Stomach (tissue), 9 donors: Measurements from ENCODE around the gene AAMP. TPM values are rescaled to one million over a fixed set of nuclear protein-coding genes. Genes with fewer than 3 reads are reported as not detected.

ENCODE experiments used
- DNase-seq, 2 donors: peaks; one replicate each; pipeline versions ENCODE4 v3.0.0 to v3.0.0-alpha.2; 2013 to 2019
- H3K27ac ChIP-seq, 5 donors: fragments of 200-600 bp in 4 of 5; sonication (generic) in 4 of 5; one replicate each; pipeline ENCODE4 v1.5.1; 2013 to 2019; ENCODE audit warnings: mild to moderate bottlenecking in 1 of 5, moderate library complexity in 1 of 5
- H3K27me3 ChIP-seq, 3 donors: fragments of 200-600 bp; sonication (generic); one replicate each; pipeline ENCODE4 v1.5.1; 2017 to 2019; ENCODE audit warnings: mixed run types in 1 of 3
- H3K36me3 ChIP-seq, 4 donors: fragments of 200-600 bp; sonication (generic); 1 replicate in 3 of 4; 2 replicates in 1 of 4; pipeline ENCODE4 v1.5.1; 2016 to 2019
- H3K4me1 ChIP-seq, 4 donors: fragments of 200-600 bp; sonication (generic); one replicate each; pipeline ENCODE4 v1.5.1; 2016 to 2019
- H3K4me3 ChIP-seq, 4 donors: fragments of 200-600 bp; sonication (generic) in 3 of 4; one replicate each; pipeline ENCODE4 v1.5.1; 2016 to 2019; ENCODE audit warnings: mild to moderate bottlenecking in 1 of 4
- H3K9me3 ChIP-seq, 4 donors: fragments of 200-600 bp; sonication (generic); one replicate each; pipeline ENCODE4 v1.5.1; 2016 to 2019
- CTCF ChIP-seq, 7 experiments: fragments of 450-650 bp in 4 of 7; fragments of 200-600 bp in 3 of 7; sonication (generic) in 3 of 7; IDR thresholded peaks; one replicate each; pipeline ENCODE4 v1.5.1; 2016 to 2019; ENCODE audit warnings: antibody characterized with exemption in 7 of 7, control low read depth in 2 of 7, mild to moderate bottlenecking in 1 of 7
- EP300 ChIP-seq: sonication (generic); formaldehyde crosslinking; IDR thresholded peaks from one replicate; pipeline ENCODE4 v1.6.1; 2017; ENCODE audit warnings: antibody characterized with exemption
- POLR2A ChIP-seq, 4 donors: fragments of 450-650 bp; IDR thresholded peaks; one replicate each; pipeline ENCODE4 v1.6.1; 2016; ENCODE audit warnings: antibody characterized with exemption in 4 of 4, control low read depth in 2 of 4, mild to moderate bottlenecking in 1 of 4, moderate library complexity in 1 of 4
- POLR2AphosphoS5 ChIP-seq, 3 donors: sonication (generic); formaldehyde crosslinking; IDR thresholded peaks; one replicate each; pipeline ENCODE4 v1.6.1; 2016; ENCODE audit warnings: antibody characterized with exemption in 3 of 3
- WGBS, 5 donors: extraction: QIAGEN DNeasy Blood & Tissue Kit in 3 of 5; methylation state at CpG; one replicate each; pipeline versions ENCODE4 v1.1.5 to v1.1.7; 2013 to 2018; 5-methylcytosine and 5-hydroxymethylcytosine counted together
- intact Hi-C: fragments of 100-400 bp; cut with DNase I; formaldehyde crosslinking; loops from one replicate; pipeline ENCODE4 v1.15.1; 2023; ENCODE audit warnings: low total_unique reads
- polyA plus RNA-seq, 3 donors: library from polyadenylated mRNA; stranded (reverse); fragments of 200-250 nt; gene quantifications; one replicate each; pipeline ENCODE4 v1.2.3, GENCODE V29; 2013
- total RNA-seq, 5 donors: library from RNA; depleted of rRNA; stranded (reverse); fragments of >200 nt; gene quantifications; one replicate each; pipeline versions ENCODE4 v1.1.0 to v1.2.3, GENCODE V29; 2014 to 2016
- donor health status: healthy with polysubstance abuse.
- donor health status: Bipolar disorder and iron deficiency.
- donor health status: healthy.

The AAMP gene
- total and polyA plus RNA-seq, 8 donors: 82.6 to 218 (median 159) TPM

GRCh38 chr2:218292048-218293014 is 22.4 kb upstream of the AAMP start, which contains the start of gene TMBIM1:
TMBIM1 (minus strand) TSS chr2:218292503; CDS start chr2:218282141, 10,362 bp downstream.
- Histone ChIP-seq H3K4me1 (peaks cover 62 to 89% (median 79%) of the 10 kb centered on the region in 4 donors), H3K27ac (peak within 1 kb of the TSS; percentile 97 to 100 (median 99)), H3K9me3 (no peaks in the 10 kb centered on the region), H3K27me3 (no peaks in the 10 kb centered on the region), H3K4me3 (peak within 1 kb of the TSS; percentile 64 to 95 (median 82)), H3K36me3 (no peaks in the 10 kb centered on the region)
- TF ChIP-seq EP300: no peak
- peak in 4 of 7 experiments; percentile 34 to 99 (median 86) for TF ChIP-seq CTCF (IDR thresholded peaks at IDR 0.05)
- TF ChIP-seq POLR2A (IDR thresholded peaks at IDR 0.05): peak in 1 of 4 donors; percentile 84
- peak; percentile 79 to 98 (median 94) for TF ChIP-seq POLR2AphosphoS5 (IDR thresholded peaks at IDR 0.05)
- 2 to 9% (median 3%) methylated on average over 18 to 63 of the region's 63 CpGs for WGBS, 5 donors
- intact Hi-C loops: no loop called here
- DNase-seq: peak; percentile 88 to 93

DNA sequence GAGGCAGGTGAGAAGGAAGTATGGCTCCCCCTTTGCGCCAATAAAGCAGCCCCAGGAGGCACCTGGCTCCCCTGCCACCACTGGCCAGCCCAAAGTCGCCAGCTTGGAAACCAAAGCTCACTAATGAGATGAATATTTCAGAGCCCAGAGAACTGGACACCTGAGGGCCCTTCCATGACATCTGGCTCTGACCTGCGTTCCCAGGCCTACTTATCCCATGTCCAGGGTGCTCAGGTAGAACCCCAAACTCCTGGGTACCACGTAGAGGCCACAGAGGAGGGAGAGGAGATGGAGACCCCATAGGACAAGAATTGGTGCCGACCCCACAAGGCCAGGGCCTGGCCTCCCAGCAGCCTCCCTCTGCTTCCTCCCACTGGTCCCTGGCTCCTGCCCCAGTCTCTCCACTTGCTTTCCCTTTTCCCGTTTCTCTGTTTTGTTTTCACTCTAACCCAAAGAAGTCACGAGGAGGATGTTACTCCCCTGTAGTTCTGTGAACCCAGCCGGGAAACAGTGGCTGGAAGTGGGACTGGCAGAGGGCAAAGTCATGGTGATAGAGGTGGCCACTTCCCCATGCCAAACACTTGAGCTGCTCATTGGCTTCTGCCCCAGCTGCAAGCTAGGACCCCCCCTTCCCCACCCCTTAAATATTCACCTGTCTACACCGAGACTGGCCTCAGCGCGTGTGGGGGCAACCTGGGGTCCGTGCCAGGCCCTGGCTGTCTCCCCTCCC is 21.5 kb upstream of the AAMP start:
- H3K27ac ChIP-seq: peak overlapping the region; percentile 97 to 100 (median 99)
- peaks cover 62 to 89% (median 80%) of the 10 kb centered on the region in 4 donors for H3K4me1 ChIP-seq
- TF ChIP-seq EP300 (no peak), POLR2AphosphoS5 (IDR thresholded peaks at IDR 0.05) (peak in 1 of 3 donors; percentile 25), POLR2A (IDR thresholded peaks at IDR 0.05) (no peak)
- intact Hi-C loops: no loop called here
- H3K27me3 ChIP-seq: no peaks in the 10 kb centered on the region
- H3K4me3 ChIP-seq: peak overlapping the region; percentile 64 to 95 (median 82)
- H3K36me3 ChIP-seq: no peaks in the 10 kb centered on the region
- DNase-seq: peak; percentile 48 to 71
- H3K9me3 ChIP-seq: no peaks in the 10 kb centered on the region
- 10 to 16% (median 11%) methylated on average over 10 to 12 of the region's 12 CpGs for WGBS, 5 donors

DNA sequence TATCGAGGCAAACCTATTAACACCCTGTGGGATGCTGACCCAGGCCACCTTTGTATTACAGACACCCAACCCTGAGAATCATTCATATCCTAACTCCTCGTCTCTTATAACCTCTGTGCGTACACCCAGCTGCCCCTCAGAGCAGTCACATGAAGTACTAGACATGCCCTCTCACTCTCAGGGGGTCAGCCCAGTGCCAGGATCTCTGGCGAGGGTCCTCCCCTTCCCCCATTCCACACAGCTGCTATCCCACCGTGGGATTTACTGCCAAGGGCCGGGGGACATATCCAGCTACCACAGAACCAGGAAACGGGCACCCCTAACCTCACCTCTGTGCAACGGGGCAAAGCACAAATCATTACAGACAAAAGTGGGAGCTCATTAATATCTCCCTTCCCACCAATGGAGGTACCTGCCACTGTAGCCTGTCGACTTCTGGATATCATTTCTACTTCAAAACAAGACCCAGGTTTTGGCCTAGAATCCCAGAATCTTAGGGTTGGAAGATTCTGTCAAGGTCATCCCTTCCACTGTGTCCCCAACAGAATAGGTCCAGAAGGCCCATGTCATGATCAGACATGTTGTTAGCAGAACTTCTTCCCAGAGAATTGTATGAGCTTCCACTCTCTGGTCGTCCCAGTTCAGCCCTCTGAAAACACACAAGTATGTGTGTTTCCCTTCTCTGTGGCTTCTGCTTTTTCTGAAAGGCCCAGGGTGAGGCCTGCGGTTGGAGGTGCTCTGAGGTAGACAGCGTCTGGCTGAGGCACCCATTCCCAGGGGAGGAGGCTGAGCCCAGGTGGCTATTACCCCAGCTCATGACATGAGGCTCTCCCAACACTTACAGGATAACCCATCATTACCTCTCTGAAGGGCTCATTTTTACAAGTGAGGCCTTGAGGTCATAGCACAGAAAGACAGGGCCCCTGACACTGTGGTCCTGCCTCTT is 20.7 kb upstream of the AAMP start:
- Histone ChIP-seq H3K4me1 (peaks cover 70 to 89% (median 80%) of the 10 kb centered on the region in 4 donors), H3K9me3 (no peaks in the 10 kb centered on the region), H3K36me3 (no peaks in the 10 kb centered on the region), H3K27ac (peak overlapping the region; percentile 97 to 100 (median 99)), H3K4me3 (peak overlapping the region; percentile 64 to 95 (median 82)), H3K27me3 (no peaks in the 10 kb centered on the region)
- intact Hi-C loops: no loop called here
- 12 to 23% (median 14%) methylated on average over 12 of the region's 12 CpGs for WGBS, 5 donors
- peak in 1 of 2 donors; percentile 60 for DNase-seq
- TF ChIP-seq POLR2A (IDR thresholded peaks at IDR 0.05) (no peak), CTCF (IDR thresholded peaks at IDR 0.05) (no peak), EP300 (no peak), POLR2AphosphoS5 (IDR thresholded peaks at IDR 0.05) (peak in 1 of 3 donors; percentile 13)

DNA sequence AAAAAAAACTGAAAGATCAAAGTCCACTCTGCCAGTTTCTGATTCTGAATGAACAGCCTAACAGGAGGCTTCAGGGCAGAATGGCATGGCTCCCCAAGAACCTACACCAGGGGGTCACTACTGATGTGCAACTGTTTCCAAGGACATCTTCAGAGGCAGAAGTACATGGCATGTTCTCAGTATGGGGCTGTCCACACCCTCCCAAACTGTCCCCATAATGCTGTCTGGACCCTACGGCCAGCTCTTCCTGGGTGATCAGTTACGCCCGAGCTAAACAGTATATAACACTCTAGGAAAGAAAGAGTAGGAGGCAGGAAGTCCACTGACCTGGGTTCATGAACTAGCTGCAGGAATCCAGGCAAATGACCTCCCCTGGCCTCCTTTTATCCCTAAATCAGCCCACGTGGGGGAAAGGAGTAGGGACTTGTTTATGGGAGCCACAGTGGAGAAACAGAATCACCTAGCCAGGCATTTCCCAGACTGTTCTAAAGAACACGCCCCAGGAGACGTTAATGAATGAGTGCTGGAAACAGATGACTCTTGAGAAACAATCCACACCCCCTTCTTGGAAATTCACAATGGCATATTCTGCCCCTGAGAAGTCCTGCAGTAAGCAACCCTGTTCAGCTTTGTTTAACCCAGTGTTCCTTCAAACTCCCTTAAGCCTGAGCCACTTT is 19.8 kb upstream of the AAMP start:
- 10 to 20% (median 15%) methylated on average over 6 of the region's 6 CpGs for WGBS, 5 donors
- no peaks in the 10 kb centered on the region for H3K9me3 ChIP-seq
- H3K27me3 ChIP-seq: no peaks in the 10 kb centered on the region
- intact Hi-C loops: no loop called here
- TF ChIP-seq CTCF (IDR thresholded peaks at IDR 0.05) (no peak), POLR2AphosphoS5 (IDR thresholded peaks at IDR 0.05) (peak; percentile 43 to 87 (median 51)), EP300 (no peak), POLR2A (IDR thresholded peaks at IDR 0.05) (no peak)
- H3K4me1 ChIP-seq: peaks cover 70 to 89% (median 81%) of the 10 kb centered on the region in 4 donors
- peak overlapping the region; percentile 64 to 95 (median 82) for H3K4me3 ChIP-seq
- peak overlapping the region; percentile 97 to 100 (median 99) for H3K27ac ChIP-seq
- H3K36me3 ChIP-seq: no peaks in the 10 kb centered on the region
- peak in 1 of 2 donors; percentile 88 for DNase-seq
